Esophagus muscularis mucosa (tissue), 4 donors: ENCODE data around the gene CYP4A11. TPM values are rescaled to one million over a fixed set of nuclear protein-coding genes. Genes with fewer than 3 reads are reported as not detected.
"Not testable (repeated sequence)": the region's sequence is repeated elsewhere in the genome, so short reads cannot be mapped to it uniquely, and the experiment has no call there.

Experiments
- DNase-seq: peaks from one replicate; pipeline ENCODE4 v3.0.0-alpha.2; 2017; ENCODE audit errors: extremely low spot score
- H3K27ac ChIP-seq, 4 donors: fragments of 200-600 bp; sonication (generic); replicated peaks in 1 of 4; 1 replicate in 3 of 4; 2 replicates in 1 of 4; pipeline ENCODE4 v1.5.1; 2016 to 2019; ENCODE audit warnings: mild to moderate bottlenecking in 1 of 4
- H3K27me3 ChIP-seq, 4 donors: fragments of 200-600 bp; sonication (generic); one replicate each; pipeline versions ENCODE4 v1.5.1 to v1.6.0; 2016 to 2019
- H3K36me3 ChIP-seq, 4 donors: fragments of 200-600 bp; sonication (generic); one replicate each; pipeline ENCODE4 v1.5.1; 2016 to 2019
- H3K4me1 ChIP-seq, 4 donors: fragments of 200-600 bp; sonication (generic); one replicate each; pipeline ENCODE4 v1.5.1; 2016 to 2019
- H3K4me3 ChIP-seq, 4 donors: fragments of 200-600 bp; sonication (generic); 1 replicate in 2 of 4; 2 replicates in 2 of 4; pipeline ENCODE4 v1.5.1; 2016 to 2019; ENCODE audit warnings: mild to moderate bottlenecking in 4 of 4, moderate library complexity in 1 of 4
- H3K9me3 ChIP-seq, 4 donors: fragments of 200-600 bp; sonication (generic); 1 replicate in 3 of 4; 2 replicates in 1 of 4; pipeline ENCODE4 v1.5.1; 2016 to 2019
- EP300 ChIP-seq: sonication (generic); formaldehyde crosslinking; IDR thresholded peaks from one replicate; pipeline ENCODE4 v1.6.1; 2017; ENCODE audit warnings: antibody characterized with exemption
- POLR2A ChIP-seq: fragments of 450-650 bp; IDR thresholded peaks from one replicate; pipeline ENCODE4 v1.6.1; 2017; ENCODE audit warnings: antibody characterized with exemption, moderate library complexity, mild to moderate bottlenecking, low read depth
- POLR2AphosphoS5 ChIP-seq, 2 donors: sonication (generic); formaldehyde crosslinking; IDR thresholded peaks; one replicate each; pipeline ENCODE4 v1.6.1; 2017; ENCODE audit warnings: antibody characterized with exemption in 2 of 2
- WGBS: methylation state at CpG from one replicate; pipeline ENCODE4 v1.1.5; 2018; 5-methylcytosine and 5-hydroxymethylcytosine counted together
- intact Hi-C: fragments of 100-400 bp; cut with DNase I; formaldehyde crosslinking; loops from one replicate; pipeline ENCODE4 v1.15.1; 2023
- total RNA-seq, 4 donors: library from RNA; depleted of rRNA; stranded (reverse); fragments of >200 nt; gene quantifications; one replicate each; pipeline versions ENCODE4 v1.1.0 to v1.2.1, GENCODE V29; 2016
- TF ChIP-seq, protein P1 (sequence below), 3 experiments: fragments of 200-600 bp in 2 of 3; fragments of 450-650 bp in 1 of 3; sonication (generic) in 2 of 3; IDR thresholded peaks; one replicate each; pipeline ENCODE4 v1.5.1; 2017 to 2019; ENCODE audit warnings: antibody characterized with exemption in 3 of 3, mild to moderate bottlenecking in 2 of 3, moderate library complexity in 1 of 3

CYP4A11 gene
- total RNA-seq, 4 donors from 2014 or later = not detected

DNA sequence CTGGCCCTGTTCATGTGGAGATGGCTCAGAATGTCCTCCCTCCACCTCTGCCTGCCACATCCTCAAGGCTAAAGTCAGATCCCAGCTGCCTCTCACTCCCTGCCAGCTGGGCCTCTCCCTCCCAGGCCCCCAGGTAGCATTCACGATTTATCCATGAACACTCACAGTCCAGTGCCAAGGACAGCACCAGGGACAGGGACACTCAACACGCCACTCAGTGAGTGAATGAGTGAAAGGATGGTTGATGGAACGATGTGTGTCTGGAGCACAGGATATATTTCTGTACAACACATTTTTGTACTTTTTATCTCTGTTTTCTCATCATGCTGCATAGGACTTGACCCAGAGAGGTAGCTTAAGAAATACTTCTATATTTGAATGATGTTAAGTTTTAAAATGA, 10.1 kb downstream of the CYP4A11 start:
- 61% methylated on average over 3 of the region's 3 CpGs for WGBS
- intact Hi-C loops = no loop called here

DNA sequence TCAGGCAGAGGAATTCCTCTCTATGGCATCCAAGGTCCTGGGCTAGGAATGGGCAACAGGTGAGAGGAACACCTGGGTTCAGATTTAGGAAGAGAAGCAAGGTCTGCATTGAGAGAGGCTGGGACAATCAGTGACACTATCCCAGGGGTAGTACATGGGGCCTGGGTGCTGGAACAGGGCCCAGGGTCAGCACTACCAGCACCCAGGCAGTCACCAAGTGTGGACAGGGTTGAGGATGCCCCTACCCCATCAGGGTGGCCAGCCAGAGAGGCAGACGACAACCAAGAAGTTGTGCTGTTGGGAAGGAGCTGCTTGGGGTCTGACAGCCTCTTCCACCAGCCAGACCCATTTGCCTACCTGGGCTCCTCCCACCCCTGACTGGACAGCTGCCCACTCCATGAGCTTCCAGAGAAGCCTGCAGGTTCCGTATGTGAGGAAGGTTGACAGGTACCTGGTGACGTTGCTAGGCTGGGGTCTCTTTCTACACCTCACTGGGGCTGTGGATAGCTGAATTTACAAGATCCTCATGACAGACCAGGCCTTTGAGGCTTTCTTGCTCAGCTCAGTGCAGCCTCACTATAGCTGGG, 13.9 kb downstream of the CYP4A11 start:
- WGBS = 84% methylated on average over 3 of the region's 3 CpGs
- TF ChIP-seq, protein P1, sequence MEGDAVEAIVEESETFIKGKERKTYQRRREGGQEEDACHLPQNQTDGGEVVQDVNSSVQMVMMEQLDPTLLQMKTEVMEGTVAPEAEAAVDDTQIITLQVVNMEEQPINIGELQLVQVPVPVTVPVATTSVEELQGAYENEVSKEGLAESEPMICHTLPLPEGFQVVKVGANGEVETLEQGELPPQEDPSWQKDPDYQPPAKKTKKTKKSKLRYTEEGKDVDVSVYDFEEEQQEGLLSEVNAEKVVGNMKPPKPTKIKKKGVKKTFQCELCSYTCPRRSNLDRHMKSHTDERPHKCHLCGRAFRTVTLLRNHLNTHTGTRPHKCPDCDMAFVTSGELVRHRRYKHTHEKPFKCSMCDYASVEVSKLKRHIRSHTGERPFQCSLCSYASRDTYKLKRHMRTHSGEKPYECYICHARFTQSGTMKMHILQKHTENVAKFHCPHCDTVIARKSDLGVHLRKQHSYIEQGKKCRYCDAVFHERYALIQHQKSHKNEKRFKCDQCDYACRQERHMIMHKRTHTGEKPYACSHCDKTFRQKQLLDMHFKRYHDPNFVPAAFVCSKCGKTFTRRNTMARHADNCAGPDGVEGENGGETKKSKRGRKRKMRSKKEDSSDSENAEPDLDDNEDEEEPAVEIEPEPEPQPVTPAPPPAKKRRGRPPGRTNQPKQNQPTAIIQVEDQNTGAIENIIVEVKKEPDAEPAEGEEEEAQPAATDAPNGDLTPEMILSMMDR (IDR thresholded peaks at IDR 0.05) = no peak
- TF ChIP-seq POLR2AphosphoS5 (IDR thresholded peaks at IDR 0.05) (no peak), EP300 (no peak), POLR2A (no peak)
- intact Hi-C loops = no loop called here

More for the DNA sequence above, 10.1 kb downstream of the CYP4A11 start:
- DNase-seq = no peak
- Histone ChIP-seq H3K4me1 (no peaks in the 10 kb centered on the region), H3K27ac (no peak overlapping the region), H3K9me3 (no peaks in the 10 kb centered on the region), H3K27me3 (peaks cover 0 to 4% (median 0%) of the 10 kb centered on the region in 4 donors), H3K4me3 (no peak overlapping the region), H3K36me3 (no peaks in the 10 kb centered on the region)
- TF ChIP-seq, protein P1 (IDR thresholded peaks at IDR 0.05) = no peak
- TF ChIP-seq POLR2AphosphoS5 (IDR thresholded peaks at IDR 0.05) (no peak), POLR2A (no peak), EP300 (no peak)

DNA sequence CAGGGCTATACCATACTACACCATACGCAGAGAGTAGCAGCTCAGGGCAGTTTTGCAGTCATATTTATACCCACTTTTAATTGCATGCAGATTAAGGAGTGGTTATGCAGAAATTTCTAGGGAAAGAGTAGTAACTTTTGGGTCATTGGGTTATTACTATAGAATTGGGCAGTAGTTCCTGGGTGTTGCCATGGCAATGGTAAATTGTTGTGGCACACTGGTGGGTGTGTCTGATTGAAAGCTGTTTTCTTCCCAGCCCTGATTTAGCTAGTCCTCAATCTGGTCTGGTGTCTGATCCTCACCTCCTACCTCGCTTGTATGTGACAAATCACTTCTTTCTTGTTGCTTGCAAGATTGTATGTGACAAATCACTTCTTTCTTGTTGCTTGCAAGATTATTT, 30.5 kb downstream of the CYP4A11 start:
- H3K4me1 ChIP-seq = no peaks in the 10 kb centered on the region
- H3K27ac ChIP-seq = no peak overlapping the region
- no peak for TF ChIP-seq EP300
- TF ChIP-seq, protein P1 (IDR thresholded peaks at IDR 0.05) = no peak
- TF ChIP-seq POLR2A = no peak
- no peak for TF ChIP-seq POLR2AphosphoS5 (IDR thresholded peaks at IDR 0.05)
- no peak overlapping the region for H3K4me3 ChIP-seq
- no peaks in the 10 kb centered on the region for H3K36me3 ChIP-seq
- no peak for DNase-seq
- 64% methylated on average over 2 of the region's 2 CpGs for WGBS
- H3K27me3 ChIP-seq = no peaks in the 10 kb centered on the region
- intact Hi-C loops = no loop called here
- peaks cover 0 to 19% (median 6%) of the 10 kb centered on the region in 4 donors for H3K9me3 ChIP-seq

More for the DNA sequence above, 13.9 kb downstream of the CYP4A11 start:
- Histone ChIP-seq H3K36me3 (no peaks in the 10 kb centered on the region), H3K9me3 (peaks cover 0 to 10% (median 4%) of the 10 kb centered on the region in 4 donors), H3K27me3 (peaks cover 0 to 11% (median 0%) of the 10 kb centered on the region in 4 donors), H3K4me3 (no peak overlapping the region), H3K4me1 (no peaks in the 10 kb centered on the region), H3K27ac (no peak overlapping the region)
- DNase-seq = no peak

DNA sequence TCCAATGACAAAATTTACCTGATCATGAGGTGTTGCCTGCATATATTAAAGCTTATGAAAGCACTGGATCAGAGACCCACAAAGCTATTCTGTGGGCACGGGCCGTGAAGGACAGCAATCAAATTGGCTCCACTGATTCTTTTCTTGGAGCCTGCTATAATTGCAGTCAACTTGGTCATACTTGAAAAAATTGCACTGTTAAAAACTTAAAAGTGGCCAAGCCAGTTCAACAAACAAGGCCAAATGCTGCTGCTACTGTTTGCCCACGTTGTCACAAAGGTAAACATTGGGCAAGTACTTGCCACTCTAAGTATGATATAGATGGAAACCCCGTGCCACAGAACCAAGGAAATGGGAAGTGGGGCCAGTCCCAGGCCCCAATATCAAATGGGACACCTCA, 37.8 kb downstream of the CYP4A11 start:
- no peaks in the 10 kb centered on the region for H3K27me3 ChIP-seq
- no peaks in the 10 kb centered on the region for H3K4me1 ChIP-seq
- no peaks in the 10 kb centered on the region for H3K36me3 ChIP-seq
- no peak overlapping the region for H3K27ac ChIP-seq
- no peak overlapping the region for H3K4me3 ChIP-seq
- WGBS = 75% methylated on average over 4 of the region's 4 CpGs
- TF ChIP-seq POLR2AphosphoS5 (IDR thresholded peaks at IDR 0.05) = no peak
- no peak for TF ChIP-seq POLR2A
- H3K9me3 ChIP-seq = peaks cover 0 to 9% (median 6%) of the 10 kb centered on the region in 4 donors
- intact Hi-C loops = no loop called here
- no peak for DNase-seq

DNA sequence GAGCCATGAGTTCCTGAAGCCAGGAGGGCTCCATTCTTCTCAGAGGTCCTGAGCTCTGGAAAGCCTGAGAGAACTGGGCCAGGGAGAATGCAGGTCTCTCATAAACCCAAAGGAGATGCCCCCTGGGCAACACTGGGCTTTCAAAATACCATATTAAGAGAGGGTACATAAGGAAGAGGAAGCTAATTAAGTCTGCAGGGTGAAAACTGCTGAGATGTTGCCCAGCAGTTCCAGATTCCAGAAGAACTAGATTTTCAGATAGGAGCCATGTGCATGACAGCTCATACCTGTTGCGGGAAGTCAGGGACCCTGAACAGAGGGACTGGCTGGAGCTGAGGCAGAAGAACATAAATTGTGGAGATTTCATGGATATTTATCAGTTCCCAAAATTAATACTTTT, 40.9 kb downstream of the CYP4A11 start:
- H3K27me3 ChIP-seq = no peaks in the 10 kb centered on the region

DNA sequence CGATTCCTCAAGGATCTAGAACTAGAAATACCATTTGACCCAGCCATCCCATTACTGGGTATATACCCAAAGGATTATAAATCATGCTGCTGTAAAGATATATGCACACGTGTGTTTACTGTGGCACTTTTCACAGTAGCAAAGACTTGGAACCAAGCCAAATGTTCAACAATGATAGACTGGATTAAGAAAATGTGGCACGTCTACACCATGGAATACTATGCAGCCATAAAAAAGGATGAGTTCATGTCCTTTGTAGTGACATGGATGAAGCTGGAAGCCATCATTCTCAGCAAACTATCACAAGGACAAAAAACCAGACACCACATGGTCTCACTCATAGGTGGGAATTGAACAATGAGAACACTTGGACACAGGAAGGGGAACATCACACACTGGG, 59.6 kb downstream of the CYP4A11 start:
- H3K4me1 ChIP-seq, H3K36me3 ChIP-seq, H3K4me3 ChIP-seq, DNase-seq, H3K9me3 ChIP-seq, H3K27me3 ChIP-seq, H3K27ac ChIP-seq, intact Hi-C loops: not testable (repeated sequence)
- 79% methylated on average over 2 of the region's 3 CpGs for WGBS

More for the DNA sequence above, 40.9 kb downstream of the CYP4A11 start:
- TF ChIP-seq, protein P1 (IDR thresholded peaks at IDR 0.05) = no peak
- no peak for TF ChIP-seq POLR2AphosphoS5 (IDR thresholded peaks at IDR 0.05)
- no peak for TF ChIP-seq EP300
- TF ChIP-seq POLR2A = no peak
- no peak for DNase-seq
- intact Hi-C loops = no loop called here
- no peaks in the 10 kb centered on the region for H3K36me3 ChIP-seq
- H3K4me1 ChIP-seq = no peaks in the 10 kb centered on the region
- peaks cover 0 to 4% (median 0%) of the 10 kb centered on the region in 4 donors for H3K9me3 ChIP-seq
- H3K27ac ChIP-seq = no peak overlapping the region
- H3K4me3 ChIP-seq = no peak overlapping the region
- 95% methylated on average over 1 of the region's 1 CpG for WGBS
